CD14-positive monocyte (primary cell): ENCODE measurements around the gene ADK. TPM values are rescaled to one million over a fixed set of nuclear protein-coding genes. Genes with fewer than 3 reads are reported as not detected.

Experiments
- DNase-seq, 3 donors: peaks; one replicate each; pipeline ENCODE4 v3.0.0-alpha.2; 2011 to 2022
- H2AFZ ChIP-seq: 2 replicates; pipeline ENCODE4 v1.6.0; 2012; ENCODE audit warnings: mild to moderate bottlenecking, low read depth, low read length, inconsistent platforms; ENCODE audit not compliant: insufficient read depth, poor library complexity, severe bottlenecking
- H3K27ac ChIP-seq, 2 donors: 1 replicate in 1 of 2; 2 replicates in 1 of 2; pipeline ENCODE4 v1.5.1; 2012 to 2013; ENCODE audit warnings: low read length in 2 of 2, control low read depth in 1 of 2, inconsistent platforms in 1 of 2, low read depth in 1 of 2, mild to moderate bottlenecking in 1 of 2
- H3K27me3 ChIP-seq, 2 donors: one replicate each; pipeline versions ENCODE4 v1.6.0 to v1.6.1; 2011 to 2013; ENCODE audit warnings: low read length in 2 of 2; ENCODE audit not compliant: control insufficient read depth in 2 of 2, insufficient read depth in 2 of 2
- H3K36me3 ChIP-seq, 2 donors: replicated peaks in 1 of 2; 1 replicate in 1 of 2; 2 replicates in 1 of 2; pipeline versions ENCODE4 v1.5.1 to v1.6.1; 2012 to 2013; ENCODE audit warnings: low read length in 2 of 2, control low read depth in 1 of 2, inconsistent platforms in 1 of 2, mild to moderate bottlenecking in 1 of 2; ENCODE audit not compliant: insufficient read depth in 2 of 2, control insufficient read depth in 1 of 2
- H3K4me1 ChIP-seq, 2 donors: 1 replicate in 1 of 2; 2 replicates in 1 of 2; pipeline versions ENCODE4 v1.5.1 to v1.6.1; 2012 to 2013; ENCODE audit warnings: low read length in 2 of 2, control low read depth in 1 of 2, inconsistent platforms in 1 of 2, mild to moderate bottlenecking in 1 of 2, moderate library complexity in 1 of 2; ENCODE audit not compliant: insufficient read depth in 2 of 2, control insufficient read depth in 1 of 2
- H3K4me2 ChIP-seq: replicated peaks from 2 replicates; pipeline ENCODE3; 2012; ENCODE audit warnings: low read length, moderate library complexity, mild to moderate bottlenecking; ENCODE audit not compliant: poor library complexity, severe bottlenecking; ENCODE audit errors: extremely low read depth
- H3K4me3 ChIP-seq, 3 experiments: fragments of 200-600 bp in 1 of 3; sonication (generic) in 1 of 3; replicated peaks in 1 of 3; 1 replicate in 2 of 3; 2 replicates in 1 of 3; pipeline ENCODE4 v1.5.1; 2011 to 2013; ENCODE audit warnings: low read length in 3 of 3, mild to moderate bottlenecking in 3 of 3, control low read depth in 2 of 3, low read depth in 2 of 3, inconsistent platforms in 1 of 3, moderate library complexity in 1 of 3
- H3K79me2 ChIP-seq: 2 replicates; pipeline ENCODE4 v1.6.0; 2012; ENCODE audit warnings: mild to moderate bottlenecking, control low read depth, inconsistent platforms, low read length, moderate library complexity; ENCODE audit not compliant: insufficient read depth
- H3K9ac ChIP-seq: 2 replicates; pipeline ENCODE4 v1.6.0; 2017; ENCODE audit warnings: low read length, mild to moderate bottlenecking; ENCODE audit not compliant: insufficient read depth, poor library complexity, severe bottlenecking
- H3K9me3 ChIP-seq, 2 donors: replicated peaks in 1 of 2; 1 replicate in 1 of 2; 2 replicates in 1 of 2; pipeline versions ENCODE4 v1.5.1 to v1.6.1; 2012 to 2013; ENCODE audit warnings: low read length in 2 of 2, control low read depth in 1 of 2; ENCODE audit not compliant: control insufficient read depth in 1 of 2, insufficient read depth in 1 of 2
- H4K20me1 ChIP-seq: 2 replicates; pipeline ENCODE4 v1.6.0; 2012; ENCODE audit warnings: mild to moderate bottlenecking, low read length, control low read depth, moderate library complexity; ENCODE audit not compliant: insufficient read depth
- H3K27ac Mint-ChIP-seq, 7 donors: one replicate each; pipeline ENCODE4 v1.8.0; 2020; ENCODE audit warnings: mild to moderate bottlenecking in 7 of 7, mixed read lengths in 7 of 7, moderate library complexity in 6 of 7, inconsistent platforms in 2 of 7
- H3K27me3 Mint-ChIP-seq, 3 donors: one replicate each; pipeline ENCODE4 v1.8.0; 2021 to 2022; ENCODE audit warnings: low read depth in 3 of 3, mild to moderate bottlenecking in 3 of 3, mixed read lengths in 3 of 3, moderate library complexity in 3 of 3, inconsistent platforms in 1 of 3
- H3K36me3 Mint-ChIP-seq, 2 donors: one replicate each; pipeline ENCODE4 v1.8.0; 2020; ENCODE audit warnings: mixed read lengths in 2 of 2, inconsistent platforms in 1 of 2, mild to moderate bottlenecking in 1 of 2
- H3K4me1 Mint-ChIP-seq: one replicate; pipeline ENCODE4 v1.8.0; 2020; ENCODE audit warnings: mild to moderate bottlenecking, mixed read lengths
- H3K4me3 Mint-ChIP-seq, 2 donors: one replicate each; pipeline ENCODE4 v1.8.0; 2020; ENCODE audit warnings: mild to moderate bottlenecking in 2 of 2, mixed read lengths in 2 of 2, moderate library complexity in 1 of 2
- H3K9me3 Mint-ChIP-seq, 7 donors: one replicate each; pipeline ENCODE4 v1.8.0; 2020 to 2022; ENCODE audit warnings: mixed read lengths in 7 of 7, mild to moderate bottlenecking in 6 of 7, moderate library complexity in 6 of 7, inconsistent platforms in 2 of 7
- WGBS: methylation state at CpG from one replicate; pipeline ENCODE4 v1.1.5; 2013; ENCODE audit warnings: missing lambda C conversion rate; ENCODE audit not compliant: insufficient coverage; 5-methylcytosine and 5-hydroxymethylcytosine counted together
- intact Hi-C, 2 donors: fragments of 100-400 bp; cut with micrococcal nuclease; formaldehyde crosslinking; loops; one replicate each; pipeline versions ENCODE4 v1.15.0 to v1.15.1; 2023
- polyA plus RNA-seq, 3 donors: library from polyadenylated mRNA; depleted of rRNA in 1 of 3; unstranded in 2 of 3; stranded (reverse) in 1 of 3; fragments of 300-500 nt in 2 of 3; fragments of >200 nt in 1 of 3; fragmentation: Illumina TruSeq in 2 of 3; gene quantifications; 1 replicate in 2 of 3; 2 replicates in 1 of 3; pipeline ENCODE4 v1.2.3, GENCODE V29; 2012 to 2021
- TF ChIP-seq, protein P1 (sequence below): fragments of 200-600 bp; IDR thresholded peaks from one replicate; pipeline ENCODE4 v1.8.0; 2022; ENCODE audit warnings: antibody characterized with exemption, mild to moderate bottlenecking

The ADK gene
- polyA plus RNA-seq, 3 donors: 6.4 to 38.2 (median 35.7) TPM

DNA sequence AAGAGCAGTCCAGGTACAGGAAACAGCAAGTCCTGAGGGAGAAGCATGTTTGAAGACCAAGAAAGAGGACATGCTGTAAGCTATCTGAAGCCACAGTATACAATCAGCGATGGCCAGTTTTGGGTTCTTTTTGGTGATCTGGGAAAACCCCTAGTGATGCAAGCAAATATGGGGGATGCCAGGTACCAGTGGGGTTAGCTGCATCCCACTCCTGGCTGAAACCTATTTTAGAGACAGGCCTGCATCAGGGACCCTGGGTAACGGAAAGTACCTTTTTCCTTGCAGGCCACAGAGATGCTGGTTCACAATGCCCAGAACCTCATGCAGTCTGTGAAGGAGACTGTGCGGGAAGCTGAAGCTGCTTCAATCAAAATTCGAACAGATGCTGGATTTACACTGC is 33.3 kb upstream of the ADK start:
- H3K9me3 Mint-ChIP-seq: no peaks in the 10 kb centered on the region
- WGBS: 98% methylated on average over 4 of the region's 4 CpGs

DNA sequence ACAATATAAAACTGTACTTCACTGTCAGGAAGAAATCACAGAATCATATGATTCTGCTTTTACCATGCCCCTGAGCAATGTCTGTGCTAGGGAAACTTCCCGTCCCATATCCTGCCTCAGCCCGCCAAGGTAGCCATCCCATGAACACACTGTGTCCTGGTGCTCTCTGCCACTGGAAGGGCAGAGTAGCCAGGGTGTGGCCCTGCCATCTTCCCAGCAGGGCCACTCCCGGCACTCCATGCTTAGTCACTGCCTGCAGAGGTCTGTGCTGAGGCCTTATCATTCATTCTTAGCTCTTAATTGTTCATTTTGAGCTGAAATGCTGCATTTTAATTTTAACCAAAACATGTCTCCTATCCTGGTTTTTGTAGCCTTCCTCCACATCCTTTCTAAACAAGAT is 32.2 kb upstream of the ADK start:
- Mint-ChIP-seq H3K4me3 (no peak overlapping the region), H3K36me3 (peaks cover 93 to 99% of the 10 kb centered on the region in 2 donors), H3K4me1 (no peaks in the 10 kb centered on the region), H3K27ac (peak overlapping the region in 3 of 7 donors; percentile 50 to 71 (median 66)), H3K27me3 (no peaks in the 10 kb centered on the region), H3K9me3 (no peaks in the 10 kb centered on the region)
- Histone ChIP-seq H2AFZ (no peak overlapping the region), H3K9ac (no peak overlapping the region), H3K79me2 (no peaks in the 10 kb centered on the region), H3K9me3 (no peaks in the 10 kb centered on the region), H3K4me3 (no peak overlapping the region), H4K20me1 (peaks cover 68% of the 10 kb centered on the region), H3K36me3 (peaks cover 97 to 100% of the 10 kb centered on the region in 2 donors), H3K27me3 (no peaks in the 10 kb centered on the region), H3K4me2 (no peak overlapping the region), H3K27ac (peak overlapping the region in 1 of 2 donors; percentile 48), H3K4me1 (no peaks in the 10 kb centered on the region)
- WGBS: 100% methylated on average over 3 of the region's 3 CpGs
- no peak for DNase-seq
- intact Hi-C loops: no loop called here
- TF ChIP-seq, protein P1, sequence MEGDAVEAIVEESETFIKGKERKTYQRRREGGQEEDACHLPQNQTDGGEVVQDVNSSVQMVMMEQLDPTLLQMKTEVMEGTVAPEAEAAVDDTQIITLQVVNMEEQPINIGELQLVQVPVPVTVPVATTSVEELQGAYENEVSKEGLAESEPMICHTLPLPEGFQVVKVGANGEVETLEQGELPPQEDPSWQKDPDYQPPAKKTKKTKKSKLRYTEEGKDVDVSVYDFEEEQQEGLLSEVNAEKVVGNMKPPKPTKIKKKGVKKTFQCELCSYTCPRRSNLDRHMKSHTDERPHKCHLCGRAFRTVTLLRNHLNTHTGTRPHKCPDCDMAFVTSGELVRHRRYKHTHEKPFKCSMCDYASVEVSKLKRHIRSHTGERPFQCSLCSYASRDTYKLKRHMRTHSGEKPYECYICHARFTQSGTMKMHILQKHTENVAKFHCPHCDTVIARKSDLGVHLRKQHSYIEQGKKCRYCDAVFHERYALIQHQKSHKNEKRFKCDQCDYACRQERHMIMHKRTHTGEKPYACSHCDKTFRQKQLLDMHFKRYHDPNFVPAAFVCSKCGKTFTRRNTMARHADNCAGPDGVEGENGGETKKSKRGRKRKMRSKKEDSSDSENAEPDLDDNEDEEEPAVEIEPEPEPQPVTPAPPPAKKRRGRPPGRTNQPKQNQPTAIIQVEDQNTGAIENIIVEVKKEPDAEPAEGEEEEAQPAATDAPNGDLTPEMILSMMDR: no peak

More for the DNA sequence above, 33.3 kb upstream of the ADK start:
- no peak overlapping the region for H3K9ac ChIP-seq
- H3K36me3 ChIP-seq: peaks cover 98 to 100% of the 10 kb centered on the region in 2 donors
- peaks cover 79% of the 10 kb centered on the region for H4K20me1 ChIP-seq
- Mint-ChIP-seq H3K36me3 (peaks cover 92 to 99% of the 10 kb centered on the region in 2 donors), H3K27ac (peak overlapping the region in 4 of 7 donors; percentile 56 to 82 (median 58)), H3K4me1 (no peaks in the 10 kb centered on the region), H3K27me3 (no peaks in the 10 kb centered on the region), H3K4me3 (no peak overlapping the region)
- no peaks in the 10 kb centered on the region for H3K9me3 ChIP-seq
- no peak for DNase-seq
- H3K27ac ChIP-seq: peak overlapping the region in 1 of 2 donors; percentile 48
- no peaks in the 10 kb centered on the region for H3K27me3 ChIP-seq
- no peak overlapping the region for H3K4me2 ChIP-seq
- H2AFZ ChIP-seq: no peak overlapping the region
- no peak overlapping the region for H3K4me3 ChIP-seq
- intact Hi-C loops: no loop called here
- TF ChIP-seq, protein P1: no peak
- no peaks in the 10 kb centered on the region for H3K4me1 ChIP-seq
- no peaks in the 10 kb centered on the region for H3K79me2 ChIP-seq
